GM23338 (cell line): Measurements from ENCODE around the gene VASN. TPM values are rescaled to one million over a fixed set of nuclear protein-coding genes. Genes with fewer than 3 reads are reported as not detected.

ENCODE experiments used
- ATAC-seq: fragments of 200-7000 bp; cut with Tn5 transposase; 3 replicates; pipeline ENCODE4 v1.9.1; 2020
- DNase-seq: peaks from one replicate; pipeline ENCODE4 v3.0.0-alpha.2; 2015; ENCODE audit warnings: low spot score
- H2AFZ ChIP-seq: fragments of 200-600 bp; sonication (generic); 2 replicates; pipeline ENCODE4 v1.8.0; 2016; ENCODE audit warnings: antibody characterized with exemption, mild to moderate bottlenecking, moderate library complexity
- H3F3A ChIP-seq: fragments of 200-600 bp; sonication (generic); replicated peaks from 2 replicates; pipeline ENCODE4 v1.8.0; 2017; ENCODE audit warnings: antibody characterized with exemption, mixed run types, low read depth
- H3K27ac ChIP-seq: fragments of 200-600 bp; sonication (generic); 2 replicates; pipeline ENCODE4 v1.6.1; 2016; ENCODE audit warnings: low read depth
- H3K27me3 ChIP-seq: fragments of 200-600 bp; sonication (generic); 2 replicates; pipeline ENCODE4 v1.8.0; 2016; ENCODE audit warnings: mild to moderate bottlenecking, mixed run types, moderate library complexity; ENCODE audit not compliant: insufficient read depth
- H3K36me3 ChIP-seq: fragments of 200-600 bp; sonication (generic); 2 replicates; pipeline ENCODE4 v1.8.0; 2016; ENCODE audit warnings: mild to moderate bottlenecking; ENCODE audit not compliant: insufficient read depth
- H3K4me1 ChIP-seq: fragments of 200-600 bp; sonication (generic); 2 replicates; pipeline ENCODE4 v1.8.0; 2016; ENCODE audit warnings: mild to moderate bottlenecking, moderate library complexity; ENCODE audit not compliant: insufficient read depth
- H3K4me2 ChIP-seq: fragments of 200-600 bp; sonication (generic); 2 replicates; pipeline ENCODE4 v1.7.1; 2017; ENCODE audit warnings: mixed run types
- H3K4me3 ChIP-seq: fragments of 200-600 bp; sonication (generic); 2 replicates; pipeline ENCODE4 v1.6.1; 2016; ENCODE audit warnings: mixed run types
- H3K79me2 ChIP-seq: fragments of 200-600 bp; sonication (generic); replicated peaks from 2 replicates; pipeline ENCODE4 v1.8.0; 2017; ENCODE audit warnings: mild to moderate bottlenecking; ENCODE audit not compliant: insufficient read depth
- H3K9me2 ChIP-seq: fragments of 200-600 bp; sonication (generic); 2 replicates; pipeline ENCODE4 v1.8.0; 2017; ENCODE audit not compliant: insufficient read depth
- H4K20me1 ChIP-seq: fragments of 200-600 bp; sonication (generic); replicated peaks from 2 replicates; pipeline ENCODE4 v1.8.0; 2017; ENCODE audit warnings: mild to moderate bottlenecking; ENCODE audit not compliant: insufficient read depth
- H3K27ac Mint-ChIP-seq: 2 replicates; pipeline ENCODE4 v1.8.0; 2020; ENCODE audit warnings: inconsistent platforms, mild to moderate bottlenecking, moderate library complexity, mixed read lengths
- H3K27me3 Mint-ChIP-seq: 3 replicates; pipeline ENCODE4 v1.8.0; 2022; ENCODE audit warnings: low read depth, mild to moderate bottlenecking, moderate library complexity, mixed read lengths, inconsistent platforms; ENCODE audit not compliant: insufficient read depth, poor library complexity
- H3K36me3 Mint-ChIP-seq: 3 replicates; pipeline ENCODE4 v1.8.0; 2021; ENCODE audit warnings: low read depth, mild to moderate bottlenecking, inconsistent platforms, moderate library complexity, mixed read lengths
- H3K4me1 Mint-ChIP-seq: 3 replicates; pipeline ENCODE4 v1.8.0; 2020; ENCODE audit warnings: mild to moderate bottlenecking, inconsistent platforms, mixed read lengths
- H3K4me3 Mint-ChIP-seq: 3 replicates; pipeline ENCODE4 v1.8.0; 2021; ENCODE audit warnings: moderate library complexity, mild to moderate bottlenecking, inconsistent platforms, mixed read lengths
- H3K9me3 Mint-ChIP-seq: 3 replicates; pipeline ENCODE4 v1.8.0; 2020; ENCODE audit warnings: moderate library complexity, mild to moderate bottlenecking, inconsistent platforms, mixed read lengths
- CREB1 ChIP-seq: fragments of 250-450 bp; sonication (Bioruptor Pico); IDR thresholded peaks from 2 replicates; pipeline ENCODE4 v1.5.0; 2020; ENCODE audit warnings: low read depth, mild to moderate bottlenecking, moderate library complexity
- EZH2 ChIP-seq: fragments of 200-600 bp; sonication (generic); IDR thresholded peaks from one replicate; pipeline ENCODE4 v1.8.0; 2017; ENCODE audit warnings: antibody characterized with exemption, mild to moderate bottlenecking, low read depth; ENCODE audit not compliant: unreplicated experiment
- NANOG ChIP-seq: IDR thresholded peaks from 2 replicates; pipeline ENCODE4 v1.6.1; 2016; ENCODE audit warnings: antibody characterized with exemption, borderline replicate concordance
- POLR2AphosphoS5 ChIP-seq: IDR thresholded peaks from 2 replicates; pipeline ENCODE4 v1.6.1; 2016; ENCODE audit warnings: antibody characterized with exemption, low read depth
- polyA plus RNA-seq: library from polyadenylated mRNA; unstranded; fragments of >200 nt; fragmentation: Nextera tagmentation; extraction: Ambion mirVana; gene quantifications from 2 replicates; pipeline ENCODE4 v1.2.1, GENCODE V29; 2016
- total RNA-seq: library from RNA; depleted of rRNA; stranded (reverse); fragments of >200 nt; shearing (Covaris generic); gene quantifications from 2 replicates; pipeline ENCODE4 v1.2.3, GENCODE V29; 2014
- TF ChIP-seq, protein P1 (sequence below): IDR thresholded peaks from one replicate; pipeline ENCODE4 v1.6.1; 2018; ENCODE audit warnings: antibody characterized with exemption; ENCODE audit not compliant: unreplicated experiment
- TF ChIP-seq, protein P2 (sequence below): fragments of 250-450 bp; sonication (Bioruptor Pico); IDR thresholded peaks from 2 replicates; pipeline ENCODE4 v1.5.0; 2020; ENCODE audit warnings: mild to moderate bottlenecking, moderate library complexity
- TF ChIP-seq, protein P3 (sequence below): IDR thresholded peaks from 2 replicates; pipeline ENCODE4 v1.6.1; 2016; ENCODE audit warnings: antibody characterized with exemption

Gene VASN
- total and polyA plus RNA-seq, 2 experiments from 2014 or later = 8.0 to 15.5 TPM

DNA sequence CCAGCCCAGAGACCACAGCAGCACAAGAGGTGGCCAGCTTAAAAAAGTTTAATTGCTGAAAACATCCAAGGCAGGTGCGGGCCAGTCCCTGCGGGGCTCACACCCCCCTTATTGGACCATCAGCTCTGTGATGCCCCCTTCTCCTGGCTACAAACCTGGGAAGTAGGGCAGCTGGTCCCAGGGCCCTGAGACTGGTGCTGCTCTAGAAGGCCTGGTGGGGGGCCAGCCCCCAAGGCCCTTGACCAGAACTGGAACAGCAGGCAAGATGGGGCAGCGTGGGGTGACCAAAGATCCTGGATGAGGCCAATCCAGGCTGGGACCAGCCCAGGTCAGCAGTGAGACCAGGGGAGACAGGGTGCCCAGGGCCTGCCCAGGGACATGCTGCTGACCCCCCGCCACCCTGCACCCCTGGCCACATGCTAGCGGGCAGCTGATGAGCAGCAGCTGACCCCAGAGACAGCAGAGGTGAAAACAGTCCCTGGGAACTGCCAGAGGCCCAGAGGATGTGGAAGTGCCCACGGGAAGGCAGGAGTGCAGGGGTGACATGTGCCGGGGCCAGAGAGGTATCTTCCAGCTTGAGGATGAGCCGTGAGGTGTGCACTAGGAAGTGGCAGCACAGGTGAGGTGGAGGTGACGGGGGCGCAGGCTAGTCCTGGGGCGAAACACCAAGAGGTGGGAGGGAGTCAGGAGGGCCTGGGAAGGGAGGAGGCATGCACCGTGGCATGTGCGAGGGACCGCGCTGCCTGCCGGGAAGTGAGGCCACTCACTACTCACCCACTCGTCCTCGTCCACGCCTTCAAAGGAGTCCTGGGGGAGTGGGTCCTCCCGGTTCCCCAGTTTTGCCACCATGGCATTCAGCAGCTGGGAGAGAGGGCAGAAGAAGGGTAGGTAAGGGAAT, 16.9 kb upstream of the VASN start:
- Histone ChIP-seq H3K4me1 (peaks cover 4% of the 10 kb centered on the region), H3K27ac (no peak overlapping the region), H3K79me2 (peaks cover 12% of the 10 kb centered on the region), H3K36me3 (no peaks in the 10 kb centered on the region), H3K4me3 (no peak overlapping the region), H3K4me2 (no peak overlapping the region), H2AFZ (no peak overlapping the region), H3K27me3 (no peaks in the 10 kb centered on the region), H3K9me2 (no peaks in the 10 kb centered on the region), H3F3A (peaks cover 7% of the 10 kb centered on the region; the same call in 1 of the 2 replicates), H4K20me1 (peaks cover 2% of the 10 kb centered on the region; the same call in 1 of the 2 replicates)
- ATAC-seq (no peak), DNase-seq (no peak)
- Mint-ChIP-seq H3K27ac (no peak overlapping the region), H3K4me3 (no peak overlapping the region), H3K36me3 (peaks cover 3% of the 10 kb centered on the region; the same call in 1 of the 3 replicates), H3K4me1 (peaks cover 9% of the 10 kb centered on the region), H3K27me3 (peaks cover 16% of the 10 kb centered on the region), H3K9me3 (no peaks in the 10 kb centered on the region; the same call in 1 of the 3 replicates)
- TF ChIP-seq POLR2AphosphoS5 = no peak
- TF ChIP-seq, protein P1, sequence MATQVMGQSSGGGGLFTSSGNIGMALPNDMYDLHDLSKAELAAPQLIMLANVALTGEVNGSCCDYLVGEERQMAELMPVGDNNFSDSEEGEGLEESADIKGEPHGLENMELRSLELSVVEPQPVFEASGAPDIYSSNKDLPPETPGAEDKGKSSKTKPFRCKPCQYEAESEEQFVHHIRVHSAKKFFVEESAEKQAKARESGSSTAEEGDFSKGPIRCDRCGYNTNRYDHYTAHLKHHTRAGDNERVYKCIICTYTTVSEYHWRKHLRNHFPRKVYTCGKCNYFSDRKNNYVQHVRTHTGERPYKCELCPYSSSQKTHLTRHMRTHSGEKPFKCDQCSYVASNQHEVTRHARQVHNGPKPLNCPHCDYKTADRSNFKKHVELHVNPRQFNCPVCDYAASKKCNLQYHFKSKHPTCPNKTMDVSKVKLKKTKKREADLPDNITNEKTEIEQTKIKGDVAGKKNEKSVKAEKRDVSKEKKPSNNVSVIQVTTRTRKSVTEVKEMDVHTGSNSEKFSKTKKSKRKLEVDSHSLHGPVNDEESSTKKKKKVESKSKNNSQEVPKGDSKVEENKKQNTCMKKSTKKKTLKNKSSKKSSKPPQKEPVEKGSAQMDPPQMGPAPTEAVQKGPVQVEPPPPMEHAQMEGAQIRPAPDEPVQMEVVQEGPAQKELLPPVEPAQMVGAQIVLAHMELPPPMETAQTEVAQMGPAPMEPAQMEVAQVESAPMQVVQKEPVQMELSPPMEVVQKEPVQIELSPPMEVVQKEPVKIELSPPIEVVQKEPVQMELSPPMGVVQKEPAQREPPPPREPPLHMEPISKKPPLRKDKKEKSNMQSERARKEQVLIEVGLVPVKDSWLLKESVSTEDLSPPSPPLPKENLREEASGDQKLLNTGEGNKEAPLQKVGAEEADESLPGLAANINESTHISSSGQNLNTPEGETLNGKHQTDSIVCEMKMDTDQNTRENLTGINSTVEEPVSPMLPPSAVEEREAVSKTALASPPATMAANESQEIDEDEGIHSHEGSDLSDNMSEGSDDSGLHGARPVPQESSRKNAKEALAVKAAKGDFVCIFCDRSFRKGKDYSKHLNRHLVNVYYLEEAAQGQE = no peak
- TF ChIP-seq, protein P2, sequence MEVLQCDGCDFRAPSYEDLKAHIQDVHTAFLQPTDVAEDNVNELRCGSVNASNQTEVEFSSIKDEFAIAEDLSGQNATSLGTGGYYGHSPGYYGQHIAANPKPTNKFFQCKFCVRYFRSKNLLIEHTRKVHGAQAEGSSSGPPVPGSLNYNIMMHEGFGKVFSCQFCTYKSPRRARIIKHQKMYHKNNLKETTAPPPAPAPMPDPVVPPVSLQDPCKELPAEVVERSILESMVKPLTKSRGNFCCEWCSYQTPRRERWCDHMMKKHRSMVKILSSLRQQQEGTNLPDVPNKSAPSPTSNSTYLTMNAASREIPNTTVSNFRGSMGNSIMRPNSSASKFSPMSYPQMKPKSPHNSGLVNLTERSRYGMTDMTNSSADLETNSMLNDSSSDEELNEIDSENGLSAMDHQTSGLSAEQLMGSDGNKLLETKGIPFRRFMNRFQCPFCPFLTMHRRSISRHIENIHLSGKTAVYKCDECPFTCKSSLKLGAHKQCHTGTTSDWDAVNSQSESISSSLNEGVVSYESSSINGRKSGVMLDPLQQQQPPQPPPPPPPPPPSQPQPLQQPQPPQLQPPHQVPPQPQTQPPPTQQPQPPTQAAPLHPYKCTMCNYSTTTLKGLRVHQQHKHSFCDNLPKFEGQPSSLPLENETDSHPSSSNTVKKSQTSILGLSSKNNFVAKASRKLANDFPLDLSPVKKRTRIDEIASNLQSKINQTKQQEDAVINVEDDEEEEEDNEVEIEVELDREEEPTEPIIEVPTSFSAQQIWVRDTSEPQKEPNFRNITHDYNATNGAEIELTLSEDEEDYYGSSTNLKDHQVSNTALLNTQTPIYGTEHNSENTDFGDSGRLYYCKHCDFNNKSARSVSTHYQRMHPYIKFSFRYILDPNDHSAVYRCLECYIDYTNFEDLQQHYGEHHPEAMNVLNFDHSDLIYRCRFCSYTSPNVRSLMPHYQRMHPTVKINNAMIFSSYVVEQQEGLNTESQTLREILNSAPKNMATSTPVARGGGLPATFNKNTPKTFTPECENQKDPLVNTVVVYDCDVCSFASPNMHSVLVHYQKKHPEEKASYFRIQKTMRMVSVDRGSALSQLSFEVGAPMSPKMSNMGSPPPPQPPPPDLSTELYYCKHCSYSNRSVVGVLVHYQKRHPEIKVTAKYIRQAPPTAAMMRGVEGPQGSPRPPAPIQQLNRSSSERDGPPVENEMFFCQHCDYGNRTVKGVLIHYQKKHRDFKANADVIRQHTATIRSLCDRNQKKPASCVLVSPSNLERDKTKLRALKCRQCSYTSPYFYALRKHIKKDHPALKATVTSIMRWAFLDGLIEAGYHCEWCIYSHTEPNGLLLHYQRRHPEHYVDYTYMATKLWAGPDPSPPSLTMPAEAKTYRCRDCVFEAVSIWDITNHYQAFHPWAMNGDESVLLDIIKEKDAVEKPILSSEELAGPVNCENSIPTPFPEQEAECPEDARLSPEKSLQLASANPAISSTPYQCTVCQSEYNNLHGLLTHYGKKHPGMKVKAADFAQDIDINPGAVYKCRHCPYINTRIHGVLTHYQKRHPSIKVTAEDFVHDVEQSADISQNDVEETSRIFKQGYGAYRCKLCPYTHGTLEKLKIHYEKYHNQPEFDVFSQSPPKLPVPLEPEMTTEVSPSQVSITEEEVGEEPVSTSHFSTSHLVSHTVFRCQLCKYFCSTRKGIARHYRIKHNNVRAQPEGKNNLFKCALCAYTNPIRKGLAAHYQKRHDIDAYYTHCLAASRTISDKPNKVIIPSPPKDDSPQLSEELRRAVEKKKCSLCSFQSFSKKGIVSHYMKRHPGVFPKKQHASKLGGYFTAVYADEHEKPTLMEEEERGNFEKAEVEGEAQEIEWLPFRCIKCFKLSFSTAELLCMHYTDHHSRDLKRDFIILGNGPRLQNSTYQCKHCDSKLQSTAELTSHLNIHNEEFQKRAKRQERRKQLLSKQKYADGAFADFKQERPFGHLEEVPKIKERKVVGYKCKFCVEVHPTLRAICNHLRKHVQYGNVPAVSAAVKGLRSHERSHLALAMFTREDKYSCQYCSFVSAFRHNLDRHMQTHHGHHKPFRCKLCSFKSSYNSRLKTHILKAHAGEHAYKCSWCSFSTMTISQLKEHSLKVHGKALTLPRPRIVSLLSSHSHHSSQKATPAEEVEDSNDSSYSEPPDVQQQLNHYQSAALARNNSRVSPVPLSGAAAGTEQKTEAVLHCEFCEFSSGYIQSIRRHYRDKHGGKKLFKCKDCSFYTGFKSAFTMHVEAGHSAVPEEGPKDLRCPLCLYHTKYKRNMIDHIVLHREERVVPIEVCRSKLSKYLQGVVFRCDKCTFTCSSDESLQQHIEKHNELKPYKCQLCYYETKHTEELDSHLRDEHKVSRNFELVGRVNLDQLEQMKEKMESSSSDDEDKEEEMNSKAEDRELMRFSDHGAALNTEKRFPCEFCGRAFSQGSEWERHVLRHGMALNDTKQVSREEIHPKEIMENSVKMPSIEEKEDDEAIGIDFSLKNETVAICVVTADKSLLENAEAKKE = no peak
- TF ChIP-seq, protein P3, sequence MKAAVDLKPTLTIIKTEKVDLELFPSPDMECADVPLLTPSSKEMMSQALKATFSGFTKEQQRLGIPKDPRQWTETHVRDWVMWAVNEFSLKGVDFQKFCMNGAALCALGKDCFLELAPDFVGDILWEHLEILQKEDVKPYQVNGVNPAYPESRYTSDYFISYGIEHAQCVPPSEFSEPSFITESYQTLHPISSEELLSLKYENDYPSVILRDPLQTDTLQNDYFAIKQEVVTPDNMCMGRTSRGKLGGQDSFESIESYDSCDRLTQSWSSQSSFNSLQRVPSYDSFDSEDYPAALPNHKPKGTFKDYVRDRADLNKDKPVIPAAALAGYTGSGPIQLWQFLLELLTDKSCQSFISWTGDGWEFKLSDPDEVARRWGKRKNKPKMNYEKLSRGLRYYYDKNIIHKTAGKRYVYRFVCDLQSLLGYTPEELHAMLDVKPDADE = no peak
- no peak for TF ChIP-seq CREB1
- no peak for TF ChIP-seq EZH2
- TF ChIP-seq NANOG = no peak
